ENCODE results near the gene RFPL2.

Gene RFPL2

DNA sequence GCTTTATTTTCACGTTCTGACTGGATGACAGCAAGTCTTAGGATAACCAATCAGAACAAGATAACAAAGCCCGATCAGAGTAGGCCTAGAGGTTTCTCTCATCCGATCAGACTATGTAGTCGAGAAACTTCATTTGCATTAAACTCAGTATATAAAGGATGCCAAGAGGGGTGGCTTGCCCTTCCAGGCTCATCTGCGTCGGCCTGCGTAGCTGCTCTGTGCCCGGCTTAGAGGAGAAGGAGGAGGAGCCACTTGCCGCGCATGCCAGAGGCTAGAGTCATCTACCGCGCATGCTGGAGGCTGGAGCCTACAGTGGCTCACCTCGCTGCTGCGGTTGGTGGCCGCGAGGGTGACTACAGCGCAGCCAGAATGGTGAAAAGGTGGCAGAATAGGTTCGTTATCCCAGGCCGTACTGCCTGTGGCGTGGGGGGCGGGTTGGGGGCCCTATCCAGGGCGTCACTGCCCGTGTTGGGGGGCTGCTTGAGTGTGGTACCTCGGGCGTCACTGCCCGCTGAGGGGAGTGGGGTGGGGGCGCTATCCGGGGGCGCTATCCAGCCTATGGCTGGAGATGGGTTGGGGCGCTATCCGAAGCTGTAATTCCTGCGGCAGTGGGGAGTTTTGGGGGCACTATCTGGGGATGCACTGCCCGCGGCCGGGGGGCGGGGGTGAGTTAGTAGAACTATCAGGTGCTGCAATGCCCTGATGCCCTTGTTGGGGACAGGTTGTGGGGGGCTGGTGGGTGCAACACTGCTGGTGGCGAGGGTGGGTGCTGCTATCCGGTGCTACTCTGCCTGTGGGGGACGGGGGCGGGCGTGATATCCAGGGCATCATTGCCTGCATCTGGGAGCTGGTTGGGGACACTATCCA is at the start of gene RFPL2:
Gene RFPL2 (minus strand): TSS at position 218 of the 867 bp plus-strand sequence. CDS start 2,622 bp downstream, outside the sequence.
- no peak for DNase-seq (ENCODE audit: low read depth in 3 of 3)

GRCh38 chr22:32249231-32249630 is 44.4 kb upstream of the RFPL2 start:
- no peak for DNase-seq (ENCODE audit: low read depth in 3 of 3)

DNA sequence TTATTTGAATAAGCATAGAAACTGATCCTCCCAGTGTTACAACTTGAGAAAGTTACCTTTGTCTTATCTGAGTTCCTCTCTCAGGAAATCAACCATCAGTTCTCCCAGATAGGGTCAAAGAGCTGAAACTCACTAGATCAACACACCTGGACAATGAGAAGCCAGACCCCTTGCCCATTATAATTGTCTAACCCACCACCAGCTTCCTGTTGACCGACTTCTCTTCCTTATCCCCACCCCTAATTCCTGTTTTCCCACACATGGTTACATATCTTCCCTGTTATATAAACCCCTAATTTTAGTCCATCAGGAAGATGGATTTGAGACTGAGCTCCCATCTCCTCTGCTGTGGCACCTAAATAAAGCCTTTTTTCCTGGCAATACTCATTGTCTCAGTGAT is 43.4 kb upstream of the RFPL2 start:
- DNase-seq (ENCODE audit: low read depth in 3 of 3) = no peak

DNA sequence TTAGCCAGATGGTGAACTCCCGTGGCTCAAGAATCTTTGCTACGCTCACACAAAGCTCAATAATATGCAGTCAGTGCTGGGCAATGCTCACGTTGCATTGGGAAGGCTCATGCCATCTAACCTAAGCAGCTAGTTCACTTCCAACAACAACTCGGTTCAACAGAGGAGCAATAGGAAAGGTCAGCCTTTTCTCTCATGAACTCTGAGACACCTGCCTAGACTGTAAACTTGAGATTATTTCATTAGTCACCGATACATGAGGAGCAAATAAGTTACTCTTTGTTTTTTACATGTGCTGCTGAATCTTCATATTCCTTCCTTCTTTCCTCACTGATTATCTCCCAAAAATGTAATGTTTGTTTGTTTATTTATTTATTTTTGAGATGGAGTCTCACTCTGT is 41.3 kb upstream of the RFPL2 start:
- DNase-seq (ENCODE audit: low read depth in 3 of 3) = no peak

GRCh38 chr22:32245042-32245441 is 40.2 kb upstream of the RFPL2 start:
- DNase-seq (ENCODE audit: low read depth in 3 of 3) = no peak

DNA sequence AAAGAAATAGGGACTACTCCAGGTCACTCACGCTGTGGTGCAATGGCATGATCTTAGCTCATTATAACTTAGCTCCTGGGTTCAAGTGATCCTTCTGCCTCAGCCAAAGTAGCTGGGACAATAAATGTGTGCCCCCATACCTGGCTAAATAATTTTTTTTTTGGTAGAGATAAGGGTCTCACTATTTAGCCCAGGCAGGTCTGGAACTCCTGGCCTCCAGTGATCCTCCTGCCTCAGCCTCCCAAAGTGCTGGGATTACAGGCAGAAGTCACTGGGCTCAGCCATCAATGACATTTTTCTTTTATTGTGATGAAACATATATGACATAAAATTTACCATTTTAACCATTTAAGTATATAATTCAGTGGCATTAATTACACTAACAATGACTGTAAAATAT is 39.7 kb upstream of the RFPL2 start:
- DNase-seq (ENCODE audit: low read depth in 3 of 3) = no peak

DNA sequence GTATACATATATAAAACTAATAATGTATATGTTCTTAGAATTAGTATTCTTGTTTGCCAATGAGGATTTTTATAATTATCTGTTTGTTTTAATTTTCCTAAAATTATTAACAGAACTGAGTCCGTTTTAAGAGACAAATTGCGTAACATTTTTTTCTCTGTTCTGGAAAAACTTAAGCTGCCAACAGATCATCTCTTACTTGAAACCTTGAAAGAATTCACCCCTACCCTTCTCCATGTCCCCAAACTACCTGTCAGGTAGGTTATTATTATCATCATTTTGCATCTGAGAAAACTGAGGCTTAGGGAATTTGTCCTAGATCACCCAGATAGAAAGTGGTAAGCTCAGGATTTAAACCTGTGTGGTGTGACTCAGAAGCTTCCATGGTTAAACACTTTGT is 35.6 kb upstream of the RFPL2 start:
- no peak for DNase-seq (ENCODE audit: low read depth in 3 of 3)

DNA sequence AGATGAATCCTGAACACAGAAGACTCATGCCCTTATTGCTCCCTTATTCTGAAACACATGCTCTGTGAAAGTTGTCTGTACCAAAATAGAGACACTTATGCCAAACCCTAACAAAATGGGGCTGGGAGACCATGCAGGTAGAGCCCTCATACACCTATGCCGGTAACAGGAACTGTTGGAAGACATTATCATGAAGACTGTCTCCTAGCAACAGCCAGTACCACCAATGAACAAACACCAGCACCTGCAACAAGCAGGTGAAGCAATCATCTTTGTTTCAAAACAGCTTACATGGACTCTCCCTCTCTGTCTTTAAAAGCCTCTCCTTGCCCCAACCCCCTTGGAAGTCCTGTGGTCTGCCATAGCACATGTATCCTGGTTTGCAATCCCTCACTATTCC is 33.0 kb upstream of the RFPL2 start:
- DNase-seq (ENCODE audit: low read depth in 3 of 3) = no peak

GRCh38 chr22:32236970-32237369 is 32.1 kb upstream of the RFPL2 start:
- DNase-seq (ENCODE audit: low read depth in 3 of 3) = no peak

DNA sequence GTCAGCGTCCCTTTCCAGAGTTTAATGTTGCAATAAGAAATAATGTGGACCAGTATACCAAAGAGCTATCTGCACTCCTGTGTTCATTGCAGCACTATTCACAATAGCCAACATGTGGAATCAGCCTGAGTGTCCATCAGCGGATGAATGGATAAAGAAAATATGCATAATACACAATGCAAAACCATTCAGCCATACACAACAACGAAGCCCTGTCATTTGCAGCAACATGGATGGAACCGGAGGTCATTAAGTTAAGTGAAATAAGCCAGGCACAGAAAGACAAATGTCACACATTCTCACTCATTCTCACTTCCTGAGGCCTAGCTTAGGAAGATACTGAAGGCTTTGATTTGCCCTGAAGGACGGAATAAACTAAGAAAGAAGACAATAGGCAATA is 28.2 kb upstream of the RFPL2 start:
- no peak for DNase-seq (ENCODE audit: low read depth in 3 of 3)

- DNase-seq (ENCODE audit: low read depth in 3 of 3) = no peak
Observed at GRCh38 chr22:32232191-32232830, 27.4 kb upstream of the RFPL2 start.

GRCh38 chr22:32226326-32227104 is 21.6 kb upstream of the RFPL2 start:
- no peak for DNase-seq (ENCODE audit: low read depth in 3 of 3)

GRCh38 chr22:32222991-32223390 is 18.1 kb upstream of the RFPL2 start:
- DNase-seq (ENCODE audit: low read depth in 3 of 3) = no peak

DNA sequence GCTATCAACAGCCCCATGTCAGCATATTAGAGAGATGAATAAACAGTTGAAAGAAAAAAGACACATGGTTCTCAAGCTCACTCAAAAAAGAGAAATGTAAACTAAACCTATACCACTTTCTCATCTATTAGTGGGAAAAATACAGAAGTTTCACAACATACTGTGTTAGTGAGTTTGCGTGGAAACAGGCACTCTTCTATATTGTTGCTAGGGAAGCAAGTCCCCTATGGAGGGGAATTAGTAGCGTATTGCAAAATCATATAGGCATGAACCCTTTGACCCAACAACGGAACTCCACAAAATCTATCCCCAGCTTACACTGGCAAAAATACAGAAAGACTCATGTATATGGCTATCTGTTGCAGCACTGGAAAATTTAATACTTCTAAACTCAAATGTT is 14.2 kb upstream of the RFPL2 start:
- DNase-seq (ENCODE audit: low read depth in 3 of 3) = no peak

GRCh38 chr22:32218470-32218869 is 13.6 kb upstream of the RFPL2 start:
- no peak for DNase-seq (ENCODE audit: low read depth in 3 of 3)

DNA sequence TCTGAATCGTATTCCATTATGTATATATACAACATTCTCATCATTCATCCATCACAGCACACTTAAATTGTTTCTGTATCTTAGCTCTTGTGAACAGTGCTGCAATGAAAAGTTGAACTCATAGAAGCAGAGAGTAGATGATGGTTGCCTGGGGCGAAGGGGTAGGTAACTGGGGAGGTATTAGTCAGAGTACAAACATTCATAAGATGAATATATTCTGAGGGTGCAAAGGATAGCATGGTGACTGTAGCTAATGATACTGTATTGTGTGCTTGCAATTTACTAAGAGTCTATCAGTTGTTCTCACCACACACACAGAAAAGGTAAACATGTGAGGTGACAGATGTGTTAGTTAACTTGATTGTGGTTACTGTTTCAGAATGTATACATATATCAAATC is 12.6 kb upstream of the RFPL2 start:
- no peak for DNase-seq (ENCODE audit: low read depth in 3 of 3)

- no peak for DNase-seq (ENCODE audit: low read depth in 3 of 3)
Observed at GRCh38 chr22:32216911-32217310, 12.0 kb upstream of the RFPL2 start.

DNA sequence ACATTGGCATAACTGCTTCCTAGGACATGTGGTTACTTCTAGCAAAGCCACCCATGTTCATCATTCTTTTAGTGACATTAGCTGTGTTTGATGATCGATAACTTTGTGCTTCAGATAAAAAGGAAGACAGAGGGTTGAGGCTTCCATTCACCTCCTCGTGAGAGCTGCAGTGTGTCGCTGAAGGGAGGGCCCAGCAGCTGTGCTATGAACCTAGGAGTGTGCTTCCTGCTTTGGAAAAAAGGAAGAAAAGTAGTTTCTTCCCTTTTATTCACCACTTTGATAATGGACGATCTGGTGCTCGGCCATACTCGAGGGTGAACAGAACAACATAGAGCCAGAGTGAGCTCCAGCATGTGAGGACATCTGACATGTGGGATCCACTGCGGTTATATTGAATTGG is 6.1 kb upstream of the RFPL2 start:
- no peak for DNase-seq (ENCODE audit: low read depth in 3 of 3)

DNA sequence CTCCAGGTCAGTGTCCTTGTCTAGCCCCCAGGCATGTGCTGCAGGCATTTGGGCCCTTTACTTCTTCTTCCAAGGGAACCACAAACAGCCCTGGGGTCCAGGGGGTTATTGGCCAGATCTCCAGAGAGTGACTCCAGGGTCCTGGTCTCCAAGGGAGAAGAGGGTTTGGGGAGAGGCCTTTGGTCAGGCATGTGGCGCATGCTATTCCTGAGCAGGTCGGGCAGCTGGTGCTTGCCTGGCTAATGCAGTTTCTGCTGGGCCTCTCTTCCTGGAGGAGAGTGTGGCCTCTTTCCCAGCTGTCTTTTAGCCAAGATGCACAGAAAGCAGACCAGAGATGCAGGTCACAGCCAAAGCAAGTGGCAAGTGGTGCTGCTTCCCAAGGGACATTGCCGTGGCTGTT is 3.8 kb upstream of the RFPL2 start:
- no peak for DNase-seq (ENCODE audit: low read depth in 3 of 3)

DNA sequence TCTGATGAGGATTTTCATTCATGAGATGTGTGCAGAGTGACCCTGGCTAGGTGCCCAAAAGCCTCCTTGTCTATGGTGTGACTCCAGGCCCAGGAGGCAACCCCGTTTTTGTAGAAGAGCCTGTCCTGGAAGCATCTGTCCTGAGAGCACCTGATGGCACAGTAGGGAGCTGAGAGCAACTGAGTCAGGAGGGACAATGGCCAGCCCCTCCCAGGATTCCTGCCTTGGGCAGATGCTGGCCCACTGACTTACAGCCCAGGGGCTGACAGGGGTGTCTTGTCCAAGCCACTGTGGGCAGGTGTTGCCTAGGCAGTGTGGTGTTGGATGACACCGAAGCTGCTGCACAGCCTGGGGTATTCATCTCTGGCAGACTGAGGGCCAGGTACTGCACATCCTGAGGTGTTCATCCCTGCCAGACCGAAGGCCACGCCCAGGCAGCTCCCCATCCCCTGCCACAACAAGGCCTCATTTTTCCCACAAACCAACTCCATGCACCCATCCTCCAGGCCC is 3.2 kb upstream of the RFPL2 start:
- DNase-seq (ENCODE audit: low read depth in 3 of 3) = no peak

GRCh38 chr22:32206774-32207758 is 2.2 kb upstream of the RFPL2 start:
- no peak for DNase-seq (ENCODE audit: low read depth in 3 of 3)
